Effector memory CD4-positive, alpha-beta T cell (primary cell): Measurements from ENCODE around the gene ADGRA3.

Source experiments
- DNase-seq, 3 donors: peaks; one replicate each; pipeline ENCODE4 v3.0.0-alpha.2; 2020
- H3K27ac ChIP-seq: 2 replicates; pipeline ENCODE4 v1.7.0; 2013; ENCODE audit warnings: mild to moderate bottlenecking, low read length, moderate library complexity; ENCODE audit not compliant: insufficient read depth, poor library complexity, severe bottlenecking
- H3K27me3 ChIP-seq: replicated peaks from 2 replicates; pipeline ENCODE4 v1.7.0; 2013; ENCODE audit warnings: mild to moderate bottlenecking, low read length; ENCODE audit not compliant: insufficient read depth, control insufficient read depth, poor library complexity, severe bottlenecking
- H3K36me3 ChIP-seq: 2 replicates; pipeline ENCODE4 v1.7.0; 2013; ENCODE audit warnings: mild to moderate bottlenecking, low read length, moderate library complexity; ENCODE audit not compliant: control insufficient read depth, insufficient read depth
- H3K4me1 ChIP-seq: 2 replicates; pipeline ENCODE4 v1.7.0; 2013; ENCODE audit warnings: low read length, mild to moderate bottlenecking; ENCODE audit not compliant: control insufficient read depth, insufficient read depth, poor library complexity, severe bottlenecking
- H3K4me3 ChIP-seq: 2 replicates; pipeline ENCODE4 v1.7.0; 2013; ENCODE audit warnings: low read length, low read depth, mild to moderate bottlenecking; ENCODE audit not compliant: insufficient read depth, poor library complexity, severe bottlenecking
- H3K9me3 ChIP-seq: 2 replicates; pipeline ENCODE4 v1.7.0; 2013; ENCODE audit warnings: mild to moderate bottlenecking, low read length, moderate library complexity; ENCODE audit not compliant: control insufficient read depth
- total RNA-seq, 3 donors: gene quantifications; one replicate each; lab custom pipeline; 2026; lab: John Stamatoyannopoulos, UW

The ADGRA3 gene, protein sequence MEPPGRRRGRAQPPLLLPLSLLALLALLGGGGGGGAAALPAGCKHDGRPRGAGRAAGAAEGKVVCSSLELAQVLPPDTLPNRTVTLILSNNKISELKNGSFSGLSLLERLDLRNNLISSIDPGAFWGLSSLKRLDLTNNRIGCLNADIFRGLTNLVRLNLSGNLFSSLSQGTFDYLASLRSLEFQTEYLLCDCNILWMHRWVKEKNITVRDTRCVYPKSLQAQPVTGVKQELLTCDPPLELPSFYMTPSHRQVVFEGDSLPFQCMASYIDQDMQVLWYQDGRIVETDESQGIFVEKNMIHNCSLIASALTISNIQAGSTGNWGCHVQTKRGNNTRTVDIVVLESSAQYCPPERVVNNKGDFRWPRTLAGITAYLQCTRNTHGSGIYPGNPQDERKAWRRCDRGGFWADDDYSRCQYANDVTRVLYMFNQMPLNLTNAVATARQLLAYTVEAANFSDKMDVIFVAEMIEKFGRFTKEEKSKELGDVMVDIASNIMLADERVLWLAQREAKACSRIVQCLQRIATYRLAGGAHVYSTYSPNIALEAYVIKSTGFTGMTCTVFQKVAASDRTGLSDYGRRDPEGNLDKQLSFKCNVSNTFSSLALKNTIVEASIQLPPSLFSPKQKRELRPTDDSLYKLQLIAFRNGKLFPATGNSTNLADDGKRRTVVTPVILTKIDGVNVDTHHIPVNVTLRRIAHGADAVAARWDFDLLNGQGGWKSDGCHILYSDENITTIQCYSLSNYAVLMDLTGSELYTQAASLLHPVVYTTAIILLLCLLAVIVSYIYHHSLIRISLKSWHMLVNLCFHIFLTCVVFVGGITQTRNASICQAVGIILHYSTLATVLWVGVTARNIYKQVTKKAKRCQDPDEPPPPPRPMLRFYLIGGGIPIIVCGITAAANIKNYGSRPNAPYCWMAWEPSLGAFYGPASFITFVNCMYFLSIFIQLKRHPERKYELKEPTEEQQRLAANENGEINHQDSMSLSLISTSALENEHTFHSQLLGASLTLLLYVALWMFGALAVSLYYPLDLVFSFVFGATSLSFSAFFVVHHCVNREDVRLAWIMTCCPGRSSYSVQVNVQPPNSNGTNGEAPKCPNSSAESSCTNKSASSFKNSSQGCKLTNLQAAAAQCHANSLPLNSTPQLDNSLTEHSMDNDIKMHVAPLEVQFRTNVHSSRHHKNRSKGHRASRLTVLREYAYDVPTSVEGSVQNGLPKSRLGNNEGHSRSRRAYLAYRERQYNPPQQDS (N-terminal part only)
- 0.17 to 0.77 (median 0.26) reads per million in 3 donors for total RNA-seq

DNA sequence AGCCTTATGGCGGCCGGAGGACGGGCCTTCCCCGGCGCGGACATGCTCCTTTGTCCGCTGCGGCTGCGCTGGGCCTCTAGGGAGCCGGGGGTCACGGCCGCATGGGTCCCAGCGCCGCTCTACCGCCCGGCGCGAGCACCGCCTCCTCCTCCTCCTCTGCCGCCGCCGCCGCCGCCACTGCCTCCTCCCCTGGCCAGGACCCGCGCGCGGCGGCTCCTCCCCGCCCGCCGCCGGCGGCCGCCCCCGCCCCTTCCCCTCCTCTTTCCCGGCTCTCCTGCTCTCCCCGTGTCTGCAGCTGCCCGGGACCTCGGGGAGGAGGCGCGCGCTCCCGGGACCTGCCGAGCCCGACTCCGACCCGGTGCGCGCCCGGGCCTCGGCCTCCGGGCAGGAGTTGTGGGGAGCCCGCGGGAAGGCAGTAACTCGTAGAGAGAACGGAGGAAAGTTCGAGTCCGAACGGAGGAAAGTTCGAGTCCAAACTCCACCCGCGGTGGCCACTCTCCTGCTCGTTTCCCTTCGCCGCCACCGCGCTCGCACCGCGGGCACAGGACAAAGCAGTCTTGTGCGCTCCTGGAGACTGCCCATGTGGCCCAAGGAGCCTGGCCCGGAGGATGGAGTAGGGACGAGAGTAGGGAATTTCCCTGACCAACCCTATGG, at the start of gene ADGRA3:
Gene ADGRA3, minus strand, starts transcription at position 179 of the 654 bp plus-strand sequence. CDS start 282 bp downstream, outside the sequence.
- Histone ChIP-seq H3K36me3 (no peaks in the 10 kb centered on the region), H3K4me1 (no peaks in the 10 kb centered on the region), H3K4me3 (no peak within 1 kb of the TSS), H3K27me3 (no peaks in the 10 kb centered on the region), H3K9me3 (no peaks in the 10 kb centered on the region), H3K27ac (no peak within 1 kb of the TSS)
- no peak for DNase-seq

DNA sequence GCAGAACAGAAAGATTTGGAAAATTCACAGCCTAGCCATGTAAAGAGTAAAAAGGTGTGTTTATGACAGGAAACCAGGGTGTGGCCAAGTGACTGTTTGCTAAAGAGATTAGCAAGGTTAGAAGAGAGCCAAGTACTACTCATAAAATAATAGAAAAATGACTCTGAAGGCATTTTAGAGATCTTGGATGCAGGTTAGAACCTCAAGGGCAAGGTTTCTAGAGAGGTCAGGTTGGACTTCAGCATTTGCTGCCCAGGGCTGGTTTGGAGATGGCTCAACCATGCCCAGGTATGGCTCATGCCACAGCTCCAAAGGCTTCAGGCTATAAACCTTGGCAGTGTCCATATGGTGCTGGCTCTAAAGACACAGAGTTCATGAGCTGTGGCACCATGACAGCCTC, 40.6 kb upstream of the ADGRA3 start:
- no peak overlapping the region for H3K4me3 ChIP-seq
- H3K36me3 ChIP-seq = no peaks in the 10 kb centered on the region
- no peaks in the 10 kb centered on the region for H3K27me3 ChIP-seq
- no peaks in the 10 kb centered on the region for H3K4me1 ChIP-seq
- H3K9me3 ChIP-seq = no peaks in the 10 kb centered on the region
- DNase-seq = no peak
- no peak overlapping the region for H3K27ac ChIP-seq

DNA sequence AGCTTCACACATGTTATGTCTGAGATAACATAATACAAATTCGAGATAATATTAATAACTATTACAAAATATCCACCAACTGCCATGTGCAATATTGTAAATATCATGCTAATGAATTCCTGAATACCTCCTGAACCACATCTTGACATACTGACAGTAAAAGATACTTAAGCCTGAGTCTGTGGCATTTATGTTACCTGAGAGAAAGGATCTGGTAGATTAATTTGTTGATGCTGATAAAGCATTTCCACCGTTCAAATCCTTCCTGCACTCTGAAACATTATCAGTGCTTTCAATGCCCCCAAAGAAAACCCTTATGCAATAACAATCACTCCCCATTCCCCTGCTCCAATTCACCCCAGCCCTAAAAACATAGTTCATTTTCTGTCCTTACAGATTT, 38.8 kb upstream of the ADGRA3 start:
- H3K4me3 ChIP-seq = no peak overlapping the region
- H3K4me1 ChIP-seq = no peaks in the 10 kb centered on the region
- no peaks in the 10 kb centered on the region for H3K36me3 ChIP-seq
- no peaks in the 10 kb centered on the region for H3K9me3 ChIP-seq
- no peak for DNase-seq
- H3K27ac ChIP-seq = no peak overlapping the region
- no peaks in the 10 kb centered on the region for H3K27me3 ChIP-seq

- Histone ChIP-seq H3K4me1 (no peaks in the 10 kb centered on the region), H3K27ac (no peak overlapping the region), H3K4me3 (no peak overlapping the region), H3K27me3 (no peaks in the 10 kb centered on the region), H3K36me3 (no peaks in the 10 kb centered on the region), H3K9me3 (no peaks in the 10 kb centered on the region)
- DNase-seq = no peak
Measured at GRCh38 chr4:22553560-22553959, 37.7 kb upstream of the ADGRA3 start.

DNA sequence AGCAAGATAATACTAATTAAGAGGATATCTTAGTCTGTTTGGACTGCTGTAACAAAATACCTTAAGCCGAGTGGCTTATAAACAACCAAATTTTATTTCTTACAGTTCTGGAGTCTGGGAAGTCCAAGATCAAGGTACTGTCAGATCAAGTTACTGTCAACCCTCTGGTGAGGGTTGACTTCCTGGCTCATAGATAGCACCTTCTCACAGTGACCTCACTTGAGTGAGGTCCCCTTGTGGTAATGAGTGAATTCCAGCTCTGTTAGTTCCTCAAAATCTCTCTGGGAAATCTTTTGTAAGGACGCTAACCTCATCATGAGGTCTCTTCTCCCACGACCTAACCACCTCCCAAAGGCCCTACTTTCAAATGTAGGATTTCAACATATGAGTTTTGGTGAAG, 36.9 kb upstream of the ADGRA3 start:
- no peaks in the 10 kb centered on the region for H3K9me3 ChIP-seq
- H3K27me3 ChIP-seq = no peaks in the 10 kb centered on the region
- H3K36me3 ChIP-seq = no peaks in the 10 kb centered on the region
- H3K4me1 ChIP-seq = no peaks in the 10 kb centered on the region
- H3K27ac ChIP-seq = no peak overlapping the region
- H3K4me3 ChIP-seq = no peak overlapping the region
- no peak for DNase-seq

DNA sequence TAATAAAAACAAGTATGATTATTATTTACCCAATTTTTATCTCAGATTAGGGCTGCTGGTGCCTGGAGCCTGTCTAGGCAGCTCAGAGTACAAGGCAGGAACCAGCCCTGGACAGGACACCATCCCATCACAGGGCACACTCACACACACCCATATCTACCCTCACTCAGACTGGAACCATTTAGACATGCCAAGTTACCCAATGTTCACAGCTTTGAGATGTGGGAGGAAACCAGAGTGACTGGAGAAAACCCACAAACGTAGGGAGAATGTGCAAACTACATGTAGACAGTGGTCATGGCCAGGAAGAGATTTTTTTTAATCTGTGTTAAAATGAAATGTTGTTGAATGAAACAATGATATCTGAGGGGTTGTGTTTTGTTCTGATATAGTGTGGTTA, 35.7 kb upstream of the ADGRA3 start:
- DNase-seq = no peak
- H3K4me3 ChIP-seq = no peak overlapping the region
- no peaks in the 10 kb centered on the region for H3K27me3 ChIP-seq
- H3K9me3 ChIP-seq = no peaks in the 10 kb centered on the region
- no peak overlapping the region for H3K27ac ChIP-seq
- H3K36me3 ChIP-seq = no peaks in the 10 kb centered on the region
- no peaks in the 10 kb centered on the region for H3K4me1 ChIP-seq

DNA sequence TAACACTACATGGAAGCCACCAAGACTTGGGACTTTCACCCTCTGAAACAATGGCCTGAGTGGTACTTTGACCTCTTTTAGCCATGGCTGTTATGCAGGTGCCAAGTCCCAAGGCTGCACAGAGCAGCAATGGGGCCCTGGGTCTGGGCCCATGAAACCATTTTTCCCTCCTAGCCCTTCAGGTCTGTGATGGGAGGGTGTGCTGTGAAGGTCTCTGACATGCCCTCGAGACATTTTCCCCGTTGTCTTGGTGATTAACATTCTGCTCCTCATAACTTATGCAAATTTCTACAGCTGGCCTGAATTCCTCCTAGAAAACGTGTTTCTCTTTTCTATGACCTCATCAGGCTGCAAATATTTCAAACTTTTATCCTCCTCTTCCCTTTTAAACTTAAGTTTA, 30.4 kb upstream of the ADGRA3 start:
- H3K27me3 ChIP-seq = no peaks in the 10 kb centered on the region
- H3K4me1 ChIP-seq = no peaks in the 10 kb centered on the region
- no peaks in the 10 kb centered on the region for H3K36me3 ChIP-seq
- no peak overlapping the region for H3K4me3 ChIP-seq
- H3K9me3 ChIP-seq = no peaks in the 10 kb centered on the region
- DNase-seq = no peak
- H3K27ac ChIP-seq = no peak overlapping the region

DNA sequence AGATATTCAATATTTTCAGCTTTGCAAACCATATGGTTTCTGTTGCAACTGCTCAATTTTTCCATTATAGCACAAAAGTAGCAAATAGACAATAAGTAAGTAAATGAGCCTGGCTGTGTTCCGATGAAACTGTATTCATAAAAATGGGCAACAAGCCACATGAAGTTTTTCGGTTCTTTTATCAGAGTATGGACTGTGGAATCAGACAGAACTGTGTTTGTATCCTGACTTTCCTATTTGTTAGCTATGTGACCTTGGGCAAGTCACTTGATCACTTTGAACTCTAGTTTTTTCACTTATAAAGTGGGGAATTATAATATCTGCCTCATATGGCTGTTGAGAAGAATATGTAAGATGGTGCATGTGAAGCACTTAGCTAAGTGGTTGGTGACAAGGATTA, 23.4 kb upstream of the ADGRA3 start:
- Histone ChIP-seq H3K27ac (no peak overlapping the region), H3K27me3 (no peaks in the 10 kb centered on the region), H3K4me1 (no peaks in the 10 kb centered on the region), H3K4me3 (no peak overlapping the region), H3K36me3 (no peaks in the 10 kb centered on the region), H3K9me3 (no peaks in the 10 kb centered on the region)
- DNase-seq = no peak

GRCh38 chr4:22537864-22538263, 22.0 kb upstream of the ADGRA3 start:
- Histone ChIP-seq H3K4me1 (no peaks in the 10 kb centered on the region), H3K4me3 (no peak overlapping the region), H3K36me3 (no peaks in the 10 kb centered on the region), H3K27me3 (no peaks in the 10 kb centered on the region), H3K27ac (no peak overlapping the region), H3K9me3 (no peaks in the 10 kb centered on the region)
- DNase-seq = no peak
